Neural cell (in vitro differentiated cells): ENCODE measurements around the gene WDR54.

Experiments used
- CTCF ChIP-seq: fragments of 450-650 bp; IDR thresholded peaks from 2 replicates; pipeline ENCODE4 v1.5.1; 2014; ENCODE audit warnings: antibody characterized with exemption, mild to moderate bottlenecking, moderate library complexity; ENCODE audit not compliant: poor library complexity, severe bottlenecking
- EP300 ChIP-seq: fragments of 450-650 bp; conservative IDR thresholded peaks from 2 replicates; pipeline ENCODE4 v1.6.1; 2014; ENCODE audit warnings: antibody characterized with exemption, mild to moderate bottlenecking, moderate library complexity; ENCODE audit not compliant: poor library complexity, severe bottlenecking
- EZH2 ChIP-seq: fragments of 200-600, 300-800 bp; shearing (Covaris generic), sonication (generic); IDR thresholded peaks from 2 replicates; pipeline ENCODE4 v1.6.1; 2014; ENCODE audit warnings: antibody characterized with exemption, low read length, borderline replicate concordance, mild to moderate bottlenecking; ENCODE audit not compliant: insufficient read depth, poor library complexity, severe bottlenecking
- POLR2AphosphoS5 ChIP-seq: IDR thresholded peaks from 2 replicates; pipeline ENCODE4 v1.6.1; 2012
- REST ChIP-seq: IDR thresholded peaks from 2 replicates; pipeline ENCODE4 v1.6.1; 2012; ENCODE audit warnings: borderline replicate concordance

GRCh38 chr2:74426181-74426758, 4.7 kb downstream of the WDR54 start:
- TF ChIP-seq CTCF (no peak), POLR2AphosphoS5 (no peak), EZH2 (no peak), EP300 (no peak), REST (no peak)
